GM21526 (cell line): Measurements from ENCODE around the gene CNGB1.
"Not testable (repeated sequence)": the region's sequence is repeated elsewhere in the genome, so short reads cannot be mapped to it uniquely, and the experiment has no call there.

Source experiments
- ATAC-seq: cut with Tn5 transposase; IDR thresholded peaks from one replicate; pipeline ENCODE4 v1.9.1; 2021; ENCODE audit warnings: moderate library complexity; ENCODE audit not compliant: unreplicated experiment, low FRiP score

Gene CNGB1

GRCh38 chr16:57938936-57939871 lies 31.7 kb downstream of the CNGB1 start:
- ATAC-seq: no peak

DNA sequence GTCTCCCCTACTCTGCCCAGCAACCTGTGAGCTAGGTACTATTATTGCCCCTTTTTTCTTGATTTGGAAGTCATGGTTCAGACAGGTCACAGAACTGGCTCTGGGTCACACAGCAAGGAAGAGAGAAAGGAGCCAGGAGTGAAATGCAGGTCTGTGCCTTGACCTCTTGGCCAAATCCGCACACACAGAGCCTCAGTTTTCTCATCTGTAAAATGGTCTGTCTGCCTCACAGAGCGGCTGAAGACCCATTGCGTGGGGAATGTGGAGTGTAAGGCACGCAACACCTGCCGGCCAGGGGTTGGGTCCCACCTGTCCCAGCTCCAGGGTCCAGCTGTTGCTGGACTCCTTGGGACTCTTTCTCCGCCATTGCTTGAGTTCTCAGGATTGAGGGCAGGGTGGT lies 32.4 kb downstream of the CNGB1 start:
- no peak for ATAC-seq

DNA sequence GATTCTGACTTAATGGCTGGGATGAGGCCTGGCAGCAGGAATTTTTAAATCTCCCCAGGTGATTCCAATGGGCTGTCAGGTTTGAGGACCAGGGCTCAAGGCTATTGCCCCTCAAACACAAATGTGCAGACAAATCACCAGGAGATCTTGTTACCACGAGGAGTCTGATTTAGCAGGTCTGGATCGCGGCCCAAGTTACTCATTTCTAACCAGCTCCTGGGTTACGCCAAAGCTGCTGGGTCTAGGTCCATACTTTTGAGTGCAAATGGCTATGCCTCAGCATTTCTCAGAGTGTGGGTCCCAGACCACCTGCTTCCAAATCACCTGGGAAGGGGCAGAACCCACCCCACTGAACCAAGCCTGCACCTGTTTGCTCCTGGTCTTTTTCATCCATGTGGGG lies 33.1 kb downstream of the CNGB1 start:
- ATAC-seq: no peak

GRCh38 chr16:57935904-57936303 lies 35.0 kb downstream of the CNGB1 start:
- ATAC-seq: no peak

- no peak for ATAC-seq
Measured at GRCh38 chr16:57930533-57930932, 40.4 kb downstream of the CNGB1 start.

DNA sequence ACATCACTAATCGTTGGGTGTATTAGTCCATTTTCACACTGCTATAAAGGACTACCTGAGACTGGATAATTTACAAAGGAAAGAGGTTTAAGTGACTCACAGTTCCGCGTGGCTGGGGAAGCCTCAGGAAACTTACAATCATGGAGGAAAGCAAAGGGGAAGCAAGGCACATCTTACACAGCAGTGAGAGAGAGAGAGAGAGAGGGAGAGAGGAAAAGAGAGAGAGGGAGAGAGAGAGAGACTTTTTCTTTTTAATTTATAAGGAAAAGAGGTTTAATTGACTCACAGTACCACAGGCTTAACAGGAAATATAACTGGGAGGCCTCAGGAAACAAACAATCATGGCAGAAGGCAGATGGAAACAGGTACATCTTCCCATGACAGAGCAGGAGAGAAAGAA lies 41.7 kb downstream of the CNGB1 start:
- ATAC-seq: no peak

DNA sequence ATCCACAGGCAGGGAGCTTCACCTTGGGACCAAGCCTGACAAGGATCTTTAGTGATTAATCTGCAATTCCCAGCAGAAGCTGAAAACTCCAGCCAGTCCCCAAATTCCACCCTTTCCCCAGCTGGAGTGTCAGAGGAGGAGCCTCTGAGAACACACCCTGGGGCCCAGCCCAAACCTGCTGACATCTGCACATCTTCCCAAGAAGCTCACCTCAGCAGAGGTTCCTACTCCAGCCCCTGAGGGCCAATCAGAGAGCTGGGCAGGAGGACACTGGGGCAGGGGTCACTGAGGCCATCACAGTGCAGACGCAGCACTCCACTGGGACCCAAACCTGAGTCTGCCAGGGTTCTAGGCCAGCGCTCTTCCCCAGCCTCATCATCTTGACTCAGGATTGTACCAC lies 44.9 kb downstream of the CNGB1 start:
- ATAC-seq: no peak

DNA sequence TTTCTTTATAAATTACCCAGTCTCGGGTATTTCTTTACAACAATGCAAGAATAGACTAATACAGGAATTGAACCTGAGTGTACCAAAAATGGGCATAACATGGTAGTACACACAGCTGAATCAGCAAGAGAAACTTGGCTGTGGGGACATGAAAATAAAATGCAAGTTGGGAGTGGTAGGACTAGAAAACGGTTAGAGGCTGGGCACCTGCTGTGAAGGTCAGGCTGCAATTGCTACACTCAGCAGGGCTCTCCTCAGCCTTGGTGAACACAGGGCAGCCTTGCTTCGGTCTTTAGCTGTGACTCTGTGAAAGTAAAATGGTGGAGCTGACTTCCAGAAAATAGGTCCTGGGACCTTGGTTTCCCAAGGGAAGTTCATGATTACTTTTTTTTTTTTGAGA lies 45.6 kb downstream of the CNGB1 start:
- ATAC-seq: no peak

GRCh38 chr16:57924514-57924913 lies 46.4 kb downstream of the CNGB1 start:
- no peak for ATAC-seq

GRCh38 chr16:57923841-57924240 lies 47.1 kb downstream of the CNGB1 start:
- no peak for ATAC-seq

DNA sequence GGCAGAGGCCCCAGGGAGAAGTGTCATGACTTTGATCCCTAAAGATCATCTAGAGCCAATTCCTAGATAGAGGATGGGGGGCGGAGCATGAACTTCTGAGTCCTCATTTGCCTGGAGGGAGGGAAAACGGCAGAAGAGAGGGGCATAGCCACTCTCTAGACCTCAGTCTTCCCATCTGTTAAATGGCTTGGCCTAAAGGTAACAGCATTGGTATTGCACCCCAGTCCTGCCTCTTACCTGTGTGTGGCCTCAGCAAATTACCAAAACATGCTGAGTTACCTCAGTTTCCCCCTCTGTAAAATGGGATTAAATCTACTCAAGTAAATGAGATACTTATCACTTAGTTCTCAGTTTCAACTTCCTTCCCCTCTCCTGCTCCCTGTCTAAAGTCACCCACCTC lies 47.5 kb downstream of the CNGB1 start:
- ATAC-seq: no peak

DNA sequence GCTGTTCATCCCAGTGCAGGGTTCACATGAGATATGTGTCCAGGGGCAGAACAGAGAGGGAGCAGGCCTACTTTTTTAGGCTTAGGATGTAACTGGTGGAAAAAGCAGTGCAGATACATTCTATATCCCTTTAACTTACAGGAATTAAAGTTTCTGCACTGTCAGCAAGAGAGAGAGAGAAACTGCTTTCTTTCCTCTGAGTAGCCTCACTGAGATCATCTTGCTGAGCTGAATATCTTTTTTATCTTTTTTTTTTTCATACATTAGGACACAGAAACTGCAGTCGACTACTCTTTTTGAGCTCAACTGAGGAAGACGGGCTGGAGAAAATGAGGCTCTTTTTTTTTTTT lies 50.1 kb downstream of the CNGB1 start:
- ATAC-seq: no peak

DNA sequence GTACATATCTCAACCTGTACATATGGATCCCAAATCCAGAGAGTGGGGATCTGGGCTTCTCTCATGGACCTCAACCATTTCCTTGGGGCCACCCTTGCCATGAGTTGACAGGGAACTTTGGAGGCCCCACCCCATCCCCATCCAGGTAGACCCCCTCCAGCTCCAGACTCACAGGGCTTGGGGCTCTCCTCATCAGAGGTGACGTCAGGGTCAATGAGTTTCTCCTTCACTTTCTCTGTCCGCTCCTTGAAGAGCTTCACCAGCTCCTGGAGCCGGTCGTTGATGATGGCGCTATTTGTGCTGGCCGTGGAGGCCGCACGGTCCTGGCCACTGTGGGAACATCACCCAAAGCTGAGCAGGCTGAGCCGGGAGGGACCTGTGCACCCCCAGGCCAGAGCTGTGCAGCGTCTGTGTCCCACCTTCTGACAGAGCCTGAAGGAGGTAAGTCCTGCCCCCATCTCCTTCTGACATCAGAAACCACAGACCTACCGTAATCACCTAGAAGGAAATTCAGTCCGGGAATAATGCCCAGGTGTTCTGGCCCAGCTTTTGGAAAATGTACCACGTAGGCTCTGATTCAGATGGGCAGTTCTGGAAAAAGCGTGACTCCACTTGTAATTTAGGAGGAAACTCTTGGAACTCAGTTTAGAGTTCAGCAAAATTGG lies 50.6 kb downstream of the CNGB1 start:
- ATAC-seq: no peak

GRCh38 chr16:57918994-57919393 lies 51.9 kb downstream of the CNGB1 start:
- no peak for ATAC-seq

DNA sequence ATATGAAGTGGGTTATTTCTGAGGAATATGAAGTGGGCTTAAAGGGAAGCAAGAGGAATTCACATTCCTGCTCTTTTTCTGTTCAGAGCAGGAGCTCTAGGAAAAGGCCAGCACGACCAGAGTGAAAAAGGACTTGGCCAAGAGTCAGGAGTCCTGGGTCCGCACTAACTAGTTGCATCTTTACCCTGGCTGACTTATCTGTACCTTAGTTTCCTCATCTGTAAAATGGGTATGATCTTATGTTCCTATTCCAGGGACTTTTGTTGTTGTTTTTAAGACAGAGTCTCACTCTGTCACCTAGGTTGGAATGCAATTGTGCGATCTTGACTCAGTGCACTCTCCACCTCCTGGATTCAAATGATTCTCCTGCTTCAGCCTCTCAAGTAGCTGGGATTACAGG lies 52.5 kb downstream of the CNGB1 start:
- ATAC-seq: no peak

- not testable (repeated sequence) for ATAC-seq
Measured at GRCh38 chr16:57917929-57918328, 53.0 kb downstream of the CNGB1 start.

DNA sequence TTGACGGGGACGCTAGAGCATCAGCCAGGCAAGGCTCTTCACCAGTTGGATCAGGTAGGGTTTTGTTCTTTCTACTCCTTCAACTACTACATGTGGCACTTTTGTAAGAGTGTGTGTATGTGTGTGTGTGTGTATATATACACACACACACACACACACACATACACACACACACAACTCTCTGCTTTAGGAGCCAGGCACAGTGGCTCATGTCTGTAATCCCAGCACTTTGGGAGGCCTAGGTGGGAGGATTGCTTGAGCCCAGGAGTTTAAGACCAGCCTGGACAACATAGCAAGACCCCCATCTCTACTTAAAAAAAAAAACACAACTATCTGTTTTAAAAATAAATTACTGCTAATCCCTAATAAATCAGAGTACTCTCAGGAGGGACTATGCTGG lies 53.4 kb downstream of the CNGB1 start:
- not testable (repeated sequence) for ATAC-seq

DNA sequence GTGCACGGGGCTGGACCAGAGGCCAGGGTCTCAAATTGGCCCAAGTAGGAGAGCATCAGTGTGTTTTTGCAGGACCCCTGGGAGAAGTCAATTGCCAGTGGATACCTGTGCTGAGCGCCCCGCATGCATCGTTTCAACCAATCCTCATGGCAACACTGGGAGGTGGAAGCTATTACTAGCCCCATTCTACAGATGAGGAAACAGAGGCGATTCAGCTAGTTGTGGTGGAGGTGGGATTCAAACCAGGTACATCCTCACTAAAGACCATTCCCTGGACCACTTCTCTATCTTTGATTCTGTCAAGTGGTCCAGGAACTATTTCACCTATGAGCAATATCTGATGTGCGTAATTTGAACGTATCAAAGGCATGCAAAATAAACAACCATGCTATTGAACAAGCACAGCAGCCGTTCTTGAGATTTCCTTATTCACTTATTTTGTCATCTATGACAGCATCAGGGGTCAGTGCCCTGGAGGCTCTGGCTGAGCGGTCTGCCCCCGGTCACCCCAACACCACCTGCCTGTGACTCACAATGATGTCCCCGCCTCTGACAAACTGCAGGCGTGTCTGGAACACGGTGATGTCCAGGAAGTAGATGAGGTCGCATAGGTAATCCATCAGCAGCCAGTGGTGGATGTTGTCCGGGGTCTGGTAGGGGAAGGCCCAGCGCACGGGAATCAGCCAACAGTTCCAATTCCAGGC lies 54.0 kb downstream of the CNGB1 start:
- no peak for ATAC-seq

DNA sequence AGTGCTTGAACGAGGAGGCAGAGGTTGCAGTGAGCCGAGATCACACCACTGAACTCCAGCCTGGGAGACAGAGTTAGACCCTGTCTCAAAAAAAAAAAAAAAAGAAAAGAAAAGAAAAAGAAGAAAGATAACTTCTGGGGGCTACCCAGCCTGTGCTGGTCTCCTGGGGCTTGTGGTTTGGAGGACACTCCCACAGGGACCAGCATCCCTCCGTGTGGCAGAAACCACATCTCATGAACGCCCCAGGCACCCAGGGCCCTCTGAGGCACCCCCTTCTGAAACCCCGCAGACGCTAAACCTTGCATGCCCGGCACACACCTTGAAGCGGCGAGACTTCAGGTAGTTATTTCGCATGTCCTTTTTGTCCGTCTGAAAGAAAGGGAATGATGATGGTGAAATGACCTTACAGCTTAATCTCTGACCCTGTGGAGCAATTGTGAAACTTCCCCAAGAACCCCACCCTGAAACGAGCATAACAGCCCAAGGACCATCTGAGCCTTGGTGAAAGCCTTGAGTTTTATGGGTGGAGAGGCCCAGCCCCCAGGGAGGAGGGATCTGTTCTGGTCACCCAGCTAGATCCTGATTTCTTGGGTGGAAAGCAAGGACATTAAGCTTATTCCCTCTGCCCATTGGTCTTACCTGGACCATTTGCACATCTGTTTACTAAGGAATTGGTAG lies 55.0 kb downstream of the CNGB1 start:
- no peak for ATAC-seq

DNA sequence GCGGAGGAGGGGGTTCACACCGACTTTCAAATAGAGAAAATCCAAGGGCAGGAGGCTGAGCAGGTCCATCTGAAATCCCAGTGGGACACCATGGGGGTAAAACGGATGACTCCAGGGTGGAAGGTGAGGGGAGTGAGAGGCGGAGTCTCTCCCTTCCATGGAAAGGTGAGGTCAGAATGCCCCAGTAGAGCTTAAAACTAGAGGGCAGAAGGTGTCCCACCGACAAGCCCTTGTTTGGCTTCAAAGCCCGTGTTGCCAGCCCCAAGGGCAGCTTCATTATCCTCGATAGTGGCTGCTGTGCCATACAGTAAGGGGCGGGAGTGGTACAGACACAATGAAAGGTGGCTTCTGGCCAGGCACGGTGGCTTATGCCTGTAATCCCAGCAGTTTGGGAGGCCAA lies 55.7 kb downstream of the CNGB1 start:
- ATAC-seq: no peak
